Measurements from ENCODE around the gene IHH. TPM values are rescaled to one million over a fixed set of nuclear protein-coding genes. Genes with fewer than 3 reads are reported as not detected.

Gene IHH
- not detected for total RNA-seq

DNA sequence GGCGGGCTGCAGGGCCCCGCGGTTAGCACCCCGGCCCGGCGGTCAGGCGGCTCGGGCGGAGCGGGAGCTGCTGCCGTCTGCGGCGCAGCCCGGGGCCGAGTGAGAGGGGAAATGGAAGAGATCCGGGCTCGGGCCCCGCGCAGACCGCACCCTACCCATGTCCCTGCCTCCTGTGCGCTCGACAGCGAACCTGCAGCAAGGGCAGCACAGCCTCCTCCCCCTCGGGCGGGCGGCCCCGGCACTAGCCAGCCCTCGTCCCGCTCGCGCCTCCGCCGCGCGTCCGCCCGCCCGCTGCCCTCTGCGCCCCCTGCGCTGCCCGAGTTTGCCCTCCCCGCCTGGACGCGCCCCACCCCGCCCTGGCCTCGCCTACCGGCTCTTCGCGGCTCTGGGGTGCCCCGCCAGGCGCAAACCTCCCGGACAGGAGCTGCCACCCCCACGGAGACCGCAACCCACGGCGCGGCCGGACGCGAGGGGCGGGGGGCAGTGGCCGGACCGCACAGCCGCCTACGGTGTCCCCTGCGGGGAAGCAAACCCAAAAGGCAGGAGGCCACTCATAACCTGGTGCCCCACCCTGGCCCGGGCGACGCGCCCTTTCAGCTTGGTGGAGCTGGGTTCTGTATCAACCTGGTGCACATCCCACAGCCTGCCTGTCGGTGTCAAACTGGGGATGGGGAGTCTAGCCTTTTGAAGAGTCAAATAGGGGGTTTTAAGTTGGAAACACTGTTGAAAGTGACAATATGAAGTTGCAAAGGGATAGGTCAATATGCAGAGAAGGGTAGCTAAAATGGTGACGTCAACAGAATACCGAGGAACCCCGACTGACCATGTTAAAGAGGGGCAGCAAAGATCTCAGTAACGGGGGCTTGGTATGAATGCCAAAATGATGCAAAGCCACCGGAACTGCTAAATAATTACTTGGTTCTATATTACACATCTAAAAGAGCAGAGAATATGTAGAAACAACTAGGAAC, at the start of gene IHH:
IHH (minus strand) TSS at position 101 of the 971 bp plus-strand sequence. CDS start 454 bp downstream, outside the sequence.
- ChIA-PET POLR2A (no interaction called here), CTCF (interaction anchor here (0.8 to 7.0 kb wide), 8 partner anchors 8 to 98 kb away, joined by 3 to 93 read pairs (median 4); partner anchors contain the start of gene NHEJ1)

DNA sequence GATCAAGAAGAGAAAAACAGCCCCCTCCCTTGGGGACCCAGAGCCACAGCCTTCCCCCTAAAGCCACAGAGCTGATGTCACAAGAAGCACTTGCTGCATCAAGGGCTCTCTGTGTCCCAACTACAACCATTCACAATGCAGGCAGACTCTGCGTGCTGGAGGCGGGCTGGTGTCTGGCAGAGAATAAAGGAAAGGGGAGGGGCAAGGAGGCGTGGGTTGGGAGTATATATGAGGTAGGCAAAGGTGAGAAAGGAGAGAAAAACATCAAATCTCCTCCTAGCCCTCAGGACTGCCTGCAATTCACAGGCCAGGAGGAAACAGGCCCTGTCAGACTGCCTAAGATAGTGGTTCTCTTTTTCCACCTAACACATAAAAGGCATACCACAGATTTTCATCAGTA, 48.8 kb upstream of the IHH start:
- CTCF ChIA-PET: interaction anchor here (1.9 kb wide), 1 partner anchor 10 kb away, joined by 6 read pairs; no protein-coding TSS in a partner anchor

DNA sequence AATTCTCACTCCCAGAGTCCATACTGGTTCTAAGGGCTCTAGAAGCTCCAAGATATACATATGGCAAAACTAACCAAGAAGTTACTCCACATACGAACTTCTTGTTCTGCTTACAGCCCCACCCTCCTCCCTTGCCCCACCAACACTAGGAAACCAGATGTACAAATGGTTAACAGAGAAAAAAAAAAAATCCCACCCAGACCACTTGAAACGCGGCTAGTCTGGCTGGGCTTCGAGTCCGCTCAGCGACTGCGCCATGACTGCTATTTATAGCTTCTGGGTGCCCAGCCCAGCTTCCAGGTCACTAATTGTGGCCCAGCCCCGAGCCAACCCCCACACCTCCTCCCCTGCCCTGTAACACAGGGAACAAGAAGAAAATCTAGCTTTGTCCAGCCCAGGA, 47.0 kb upstream of the IHH start:
- CTCF ChIA-PET: interaction anchor here (0.7 to 1.8 kb wide), 2 partner anchors 50 to 64 kb away, joined by 3 to 5 read pairs; no protein-coding TSS in a partner anchor
- POLR2A ChIA-PET: no interaction called here

More for the DNA sequence above, 48.8 kb upstream of the IHH start:
- POLR2A ChIA-PET: no interaction called here

DNA sequence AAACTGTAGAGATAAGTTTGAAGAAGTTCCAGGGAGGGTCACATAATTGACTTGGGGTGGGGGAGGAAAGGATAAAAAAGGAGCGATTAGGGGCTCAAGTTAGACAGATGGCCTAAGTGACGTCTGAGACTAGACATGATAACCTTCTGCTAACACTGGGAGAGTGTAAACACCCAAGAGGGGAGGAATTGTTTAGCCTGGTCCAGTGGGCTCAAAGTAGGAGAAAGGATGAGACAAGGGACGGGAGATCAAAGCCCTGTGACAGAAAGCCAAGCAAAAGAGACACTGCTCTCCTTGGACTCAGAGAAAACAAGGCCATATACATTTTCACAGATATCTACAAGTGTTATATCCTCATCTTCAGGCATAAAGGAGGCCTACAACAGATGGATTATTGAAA, 45.5 kb upstream of the IHH start:
- CTCF ChIA-PET: interaction anchor here (1.2 to 1.5 kb wide), 3 partner anchors 11 to 48 kb away, joined by 3 to 4 read pairs (median 3); no protein-coding TSS in a partner anchor

DNA sequence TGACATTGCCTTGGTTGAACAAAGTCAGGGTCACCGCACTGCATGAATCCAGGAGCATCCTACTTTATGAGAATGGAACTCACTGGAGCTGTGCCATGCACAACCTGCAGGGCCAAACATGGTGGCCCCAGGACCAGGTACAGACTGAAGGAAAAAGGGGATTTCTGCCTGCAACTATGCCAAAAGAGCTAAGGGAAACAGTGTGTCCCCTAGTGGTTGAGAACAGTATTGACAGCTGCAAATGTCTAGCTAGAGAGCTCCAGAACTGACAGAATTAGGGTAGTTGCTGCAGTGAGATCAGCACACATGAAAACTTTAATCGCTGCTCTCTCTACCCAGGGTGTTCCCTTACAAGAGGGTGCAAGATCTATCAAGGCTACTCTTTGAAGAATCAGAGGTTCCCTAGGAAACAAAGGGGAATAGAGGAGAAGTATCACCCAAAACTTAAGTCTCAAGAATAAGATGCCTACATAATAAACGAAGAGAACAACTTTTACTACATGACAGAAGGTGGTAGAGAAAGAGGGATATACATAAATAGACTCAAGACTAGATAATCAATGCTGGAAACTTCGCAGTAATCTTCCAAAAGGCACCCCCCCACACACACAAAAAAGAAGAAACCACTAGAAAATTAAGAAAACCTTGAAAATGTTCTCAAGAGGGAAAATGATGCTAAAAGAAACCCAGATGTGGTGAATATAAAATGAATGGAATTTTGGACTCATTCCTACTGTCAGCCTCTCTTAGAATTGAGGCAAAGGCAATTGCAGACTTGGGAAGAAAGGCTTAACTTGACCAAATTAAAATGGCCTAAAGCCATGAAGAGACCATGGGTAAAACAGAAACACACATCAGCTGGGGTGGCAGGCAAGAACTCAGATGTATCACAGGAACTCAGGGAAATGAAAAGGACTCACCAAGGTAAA, 43.6 kb upstream of the IHH start:
- POLR2A ChIA-PET: interaction anchor here (0.6 kb wide), 1 partner anchor 149 kb away, joined by 12 read pairs; the partner anchor contains the start of gene TUBA4B
- CTCF ChIA-PET: interaction anchor here (0.6 to 1.7 kb wide), 12 partner anchors 13 to 445 kb away, joined by 3 to 15 read pairs (median 3); partner anchors contain the start of genes BCS1L and ZNF142

More for the DNA sequence above, 45.5 kb upstream of the IHH start:
- POLR2A ChIA-PET: no interaction called here

DNA sequence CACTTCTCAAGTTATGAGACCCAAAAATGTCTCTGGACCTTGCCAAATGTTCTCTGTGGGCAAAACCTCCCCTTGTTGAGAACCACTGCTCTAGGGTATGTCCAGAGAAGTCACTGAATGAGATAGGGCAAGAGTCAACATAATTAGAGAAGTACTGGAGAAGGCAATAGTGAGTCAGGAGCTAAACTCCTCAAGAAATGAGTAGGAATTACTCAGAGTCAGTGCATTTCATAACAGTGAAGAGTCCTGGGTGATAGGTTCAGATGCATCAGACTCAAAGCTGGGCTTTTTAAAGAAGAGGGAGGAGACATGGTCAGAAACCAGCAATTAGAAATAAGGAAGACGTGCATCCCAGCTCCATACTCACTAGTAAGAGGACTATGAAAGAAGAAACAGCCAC, 38.6 kb upstream of the IHH start:
- POLR2A ChIA-PET: no interaction called here
- CTCF ChIA-PET: interaction anchor here (1.1 to 2.2 kb wide), 3 partner anchors 42 to 69 kb away, joined by 4 to 5 read pairs (median 4); no protein-coding TSS in a partner anchor

DNA sequence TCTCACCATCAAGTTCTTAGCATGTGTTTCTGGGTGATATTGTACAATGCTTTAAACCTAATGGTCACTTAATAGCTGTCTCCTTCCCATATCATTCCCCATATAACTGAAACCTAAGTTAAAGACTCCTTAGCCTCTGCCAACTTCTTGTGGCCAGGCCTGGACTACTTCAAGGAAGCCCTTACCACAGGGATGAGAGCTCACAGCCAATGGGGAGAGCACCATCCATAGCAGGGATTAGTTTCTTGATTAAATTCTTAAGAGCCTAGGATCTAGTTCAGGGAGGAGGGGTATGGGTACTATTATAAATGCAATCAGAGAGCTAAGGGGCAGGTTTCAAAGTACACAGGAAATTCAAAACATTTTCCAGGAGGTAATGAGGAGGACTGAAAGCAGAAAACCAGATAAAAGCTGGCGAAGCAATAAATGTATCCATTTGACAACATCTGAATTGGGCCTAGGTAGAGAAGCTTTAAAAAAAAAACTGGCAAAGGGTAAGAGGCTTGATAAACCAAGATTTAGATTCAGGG, 34.8 kb upstream of the IHH start:
- CTCF ChIA-PET: no interaction called here
- POLR2A ChIA-PET: no interaction called here

DNA sequence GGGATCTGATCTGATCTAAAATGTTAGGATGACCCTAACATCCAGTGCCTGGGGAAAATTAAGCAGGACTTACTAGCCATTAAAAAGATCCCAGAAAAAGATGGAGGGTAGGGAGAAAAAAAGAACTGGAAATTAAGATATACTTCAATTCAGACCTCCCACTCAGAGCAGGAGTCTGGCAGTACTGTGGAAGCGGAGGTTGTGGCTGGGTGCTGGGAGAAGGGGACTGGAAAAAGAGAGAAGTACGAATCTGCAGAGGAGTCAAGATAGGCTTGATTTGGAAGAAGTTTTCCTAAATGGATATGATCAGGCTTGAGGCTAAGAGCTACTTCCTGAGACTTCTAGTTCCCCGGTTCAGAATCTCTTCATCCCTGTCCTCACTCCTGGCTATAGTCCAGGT, 33.5 kb upstream of the IHH start:
- CTCF ChIA-PET: interaction anchor here (1.2 kb wide), 1 partner anchor 64 kb away, joined by 3 read pairs; no protein-coding TSS in a partner anchor
- POLR2A ChIA-PET: no interaction called here

DNA sequence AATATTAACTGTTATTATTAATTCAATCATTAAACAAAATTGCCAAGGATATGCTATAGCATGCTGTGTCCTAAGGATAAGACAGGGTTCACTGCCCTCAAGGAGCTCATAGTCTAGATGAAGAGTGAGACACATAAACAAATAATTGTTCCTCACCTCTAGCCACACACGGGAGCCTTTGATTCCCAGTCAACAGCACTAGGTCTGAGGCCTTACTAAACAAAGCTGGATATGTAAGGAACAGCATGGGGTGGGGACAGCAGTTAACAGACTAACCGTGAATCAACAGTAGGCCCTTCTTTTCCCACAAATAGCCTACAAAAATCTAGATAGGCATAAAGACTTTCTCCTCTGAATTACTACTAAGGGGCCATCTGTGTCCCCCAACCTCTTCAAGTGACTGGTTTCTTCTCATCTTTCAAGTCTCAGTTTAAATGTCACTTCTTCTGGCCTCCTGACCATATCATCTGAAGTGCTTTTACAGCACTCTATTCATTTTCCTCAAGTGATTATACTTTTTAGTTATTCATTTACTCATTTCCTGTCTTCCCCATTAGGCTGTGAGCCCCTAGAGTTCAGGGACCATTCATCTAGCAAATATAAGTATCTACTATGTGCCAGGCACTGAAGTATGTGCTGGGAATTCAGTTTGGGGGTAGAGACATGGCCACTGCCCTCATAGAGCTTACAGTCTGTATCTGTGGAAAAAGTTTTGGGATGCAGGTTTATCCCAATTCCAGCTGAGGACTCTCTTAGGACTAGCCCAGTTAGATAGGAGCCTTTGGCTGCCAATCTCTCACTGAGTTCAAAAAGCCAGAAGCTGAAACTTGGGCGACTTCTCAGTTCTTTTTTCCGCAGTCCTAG, 29.9 kb upstream of the IHH start:
- ChIA-PET POLR2A (no interaction called here), CTCF (interaction anchor here (0.7 to 1.8 kb wide), 2 partner anchors 10 to 13 kb away, joined by 3 to 4 read pairs; no protein-coding TSS in a partner anchor)

DNA sequence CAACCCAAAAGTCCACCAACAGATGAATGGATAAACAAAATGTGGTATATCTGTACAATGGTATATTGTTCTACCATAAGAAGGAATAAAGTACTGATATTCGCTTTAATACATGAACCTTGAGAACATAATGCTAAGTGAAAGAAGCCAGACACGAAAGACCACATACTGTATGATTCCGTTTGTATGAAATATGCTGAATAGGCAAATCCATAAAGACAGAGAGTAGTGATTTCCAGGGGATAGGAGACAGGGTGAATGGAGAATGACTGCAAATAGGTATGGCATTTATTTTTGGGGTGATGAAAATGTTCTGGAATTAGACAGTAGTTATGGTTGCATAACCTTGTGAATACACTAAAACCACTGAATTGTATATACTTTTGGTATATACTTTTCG, 28.6 kb upstream of the IHH start:
- ChIA-PET CTCF (interaction anchor here (0.6 kb wide), 1 partner anchor 61 kb away, joined by 3 read pairs; no protein-coding TSS in a partner anchor), POLR2A (no interaction called here)

DNA sequence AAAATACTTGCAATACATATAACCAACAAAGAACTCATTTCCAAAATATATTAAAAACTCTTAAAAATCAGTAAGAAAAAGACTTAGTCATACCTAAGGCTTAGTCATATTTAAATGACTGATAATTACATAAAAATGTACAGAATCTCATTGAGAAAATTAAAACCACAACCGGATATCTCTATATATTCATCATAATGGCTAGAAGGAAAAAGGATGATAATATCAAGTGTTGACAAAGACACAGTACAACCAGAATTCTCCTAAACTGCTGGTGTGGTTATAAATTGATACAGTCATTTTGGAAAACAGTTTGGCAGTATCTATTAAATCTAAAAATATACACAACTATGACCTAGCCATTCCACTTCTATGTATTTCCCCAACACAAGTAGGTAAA, 27.1 kb upstream of the IHH start:
- POLR2A ChIA-PET: no interaction called here
- CTCF ChIA-PET: interaction anchor here (1.0 to 1.5 kb wide), 2 partner anchors 16 to 86 kb away, joined by 3 read pairs; no protein-coding TSS in a partner anchor

DNA sequence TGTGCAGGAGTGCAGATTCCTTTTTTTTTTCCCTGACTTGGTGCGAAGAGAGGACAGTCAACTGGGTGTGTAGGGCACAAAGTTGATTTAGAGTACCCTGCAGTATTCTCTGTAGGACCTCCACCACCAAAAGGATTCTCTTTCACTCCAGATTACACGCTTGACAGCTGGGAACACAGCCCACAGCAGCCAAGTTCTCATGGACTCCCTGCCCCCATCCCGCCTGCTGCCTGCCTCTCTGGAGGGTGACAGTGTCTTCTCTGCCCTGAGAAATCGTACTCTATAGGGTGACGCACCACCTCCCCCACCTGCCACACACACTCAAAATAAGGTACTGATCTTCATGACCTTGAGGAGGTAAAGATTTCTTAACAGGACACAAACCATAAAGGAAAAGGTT, 26.6 kb upstream of the IHH start:
- ChIA-PET POLR2A (no interaction called here), CTCF (interaction anchor here (1.5 to 1.6 kb wide), 2 partner anchors 29 to 86 kb away, joined by 3 to 4 read pairs; no protein-coding TSS in a partner anchor)

DNA sequence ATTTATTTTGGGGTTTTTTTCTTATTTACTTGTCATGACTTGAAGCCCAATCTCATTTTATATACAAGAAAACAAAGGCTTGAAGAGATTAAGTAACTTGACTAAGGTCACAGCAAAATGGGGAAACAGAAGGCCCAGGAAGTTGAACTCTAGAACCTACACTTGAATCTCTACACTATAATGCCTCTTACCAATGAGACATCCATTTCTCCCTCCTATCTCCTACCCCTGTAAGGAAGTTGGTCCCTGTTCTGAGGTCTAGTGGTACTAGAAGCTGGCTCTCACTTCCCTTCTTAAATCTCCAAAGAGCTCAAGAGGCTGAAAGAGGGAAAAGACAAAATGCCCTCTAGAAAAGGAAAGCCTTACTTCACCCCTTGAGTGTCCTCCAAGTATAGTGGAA, 25.5 kb upstream of the IHH start:
- ChIA-PET CTCF (interaction anchor here (1.6 to 2.2 kb wide), 2 partner anchors 13 to 28 kb away, joined by 4 to 5 read pairs; no protein-coding TSS in a partner anchor), POLR2A (no interaction called here)

DNA sequence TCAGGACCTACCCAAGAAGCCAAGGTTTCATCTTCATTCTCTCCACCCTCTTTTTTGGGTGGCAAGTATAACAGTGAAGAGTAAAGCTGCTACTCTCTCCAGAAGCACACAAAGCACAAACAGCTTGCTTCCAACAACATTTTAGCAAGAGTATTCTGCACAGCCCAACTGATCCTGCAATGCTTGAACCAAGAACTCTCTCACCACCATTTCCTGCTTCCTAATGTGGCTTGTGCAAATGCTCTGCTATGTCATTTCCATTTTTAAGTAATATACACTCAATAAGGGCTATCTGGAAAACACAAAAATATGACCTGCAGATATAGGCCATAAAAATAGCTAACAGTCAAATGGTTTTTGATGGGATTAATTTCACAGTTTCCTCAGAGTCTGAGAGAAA, 24.1 kb upstream of the IHH start:
- POLR2A ChIA-PET: interaction anchor here (0.6 kb wide), 1 partner anchor 29 kb away, joined by 5 read pairs; no protein-coding TSS in a partner anchor
- CTCF ChIA-PET: interaction anchor here (1.3 to 2.2 kb wide), 3 partner anchors 11 to 55 kb away, joined by 3 to 5 read pairs (median 5); no protein-coding TSS in a partner anchor

DNA sequence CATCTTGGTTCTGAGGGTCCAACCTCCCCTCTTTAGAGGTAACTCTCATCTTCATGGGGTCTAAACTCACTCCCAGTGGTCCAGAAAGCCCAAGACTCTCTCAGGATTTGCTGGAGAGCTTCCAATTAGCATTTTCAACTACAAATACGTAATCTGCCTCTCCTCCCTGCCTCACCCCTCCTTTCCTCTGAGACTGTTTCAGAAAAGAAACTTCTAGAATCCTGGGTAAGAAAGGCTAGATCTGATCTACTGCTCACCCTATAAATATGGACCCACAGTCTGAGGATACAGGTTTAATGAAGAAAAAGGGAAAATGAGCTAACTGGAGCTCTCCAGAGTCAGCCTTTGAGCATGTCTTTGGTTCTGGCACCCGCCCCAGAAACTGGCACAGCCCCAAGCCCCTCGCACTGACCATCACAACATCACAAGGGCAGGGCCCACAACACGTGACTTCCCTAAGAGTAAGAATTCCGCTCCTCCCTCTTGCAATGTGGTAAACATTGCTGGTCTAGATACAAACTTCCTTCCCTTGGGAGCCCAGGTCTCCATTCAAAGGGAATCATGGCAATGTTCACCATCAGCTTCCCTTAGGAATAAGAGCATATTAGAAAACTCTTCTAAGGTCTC, 21.7 kb upstream of the IHH start:
- POLR2A ChIA-PET: interaction anchor here (0.6 kb wide), 1 partner anchor 515 kb away, joined by 3 read pairs; no protein-coding TSS in a partner anchor
- CTCF ChIA-PET: no interaction called here

DNA sequence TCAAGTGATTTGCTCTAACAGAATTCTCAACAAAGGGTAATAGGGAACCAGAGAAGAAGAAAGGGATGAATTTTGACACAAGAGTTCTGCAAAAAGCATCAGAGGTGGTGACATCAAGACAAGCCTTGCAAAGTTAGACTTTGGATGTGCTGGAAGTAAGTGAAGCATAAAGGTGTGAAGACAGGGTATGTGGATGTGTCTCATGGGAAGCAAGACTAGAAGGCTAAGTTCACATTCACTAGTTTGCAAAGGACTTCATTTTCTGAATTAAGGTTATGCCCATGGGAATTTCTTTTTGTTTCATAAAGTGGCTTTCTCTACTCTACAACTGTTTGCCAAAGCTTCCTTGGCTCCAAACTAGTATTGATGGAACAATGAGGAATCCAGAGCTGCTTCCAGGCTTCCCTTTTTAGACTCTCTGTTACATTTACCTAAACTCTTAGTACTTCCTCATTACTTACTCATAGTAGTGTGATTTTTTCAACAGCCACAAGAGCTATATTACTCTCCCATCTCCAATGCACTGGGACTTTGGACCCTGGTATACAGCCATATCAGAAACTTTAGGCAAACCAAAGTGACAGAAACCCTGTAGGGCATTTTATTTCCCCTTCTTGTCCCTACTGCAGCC, 21.1 kb upstream of the IHH start:
- POLR2A ChIA-PET: interaction anchor here (0.6 kb wide), 1 partner anchor 515 kb away, joined by 3 read pairs; no protein-coding TSS in a partner anchor
- CTCF ChIA-PET: no interaction called here

DNA sequence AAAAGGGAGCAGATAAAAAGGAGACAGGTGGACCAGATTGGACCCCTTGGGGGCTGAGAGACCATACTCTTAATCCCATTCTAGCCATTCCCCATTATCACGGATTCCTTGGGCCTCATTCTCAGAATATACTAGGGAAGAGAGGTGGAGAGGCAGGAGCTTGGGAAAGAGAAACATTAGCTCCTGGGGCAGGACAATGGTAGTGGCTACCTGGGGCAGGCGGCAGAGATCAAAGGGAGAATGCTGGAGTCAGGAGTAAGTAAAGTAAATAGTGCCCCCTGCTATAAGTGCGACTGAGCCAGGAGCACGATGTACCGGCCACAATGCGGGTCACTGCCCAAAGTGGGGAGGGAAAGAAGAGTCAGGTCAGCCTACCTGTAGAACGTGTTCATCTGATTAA, 20.4 kb upstream of the IHH start:
- ChIA-PET CTCF (interaction anchor here (0.6 to 1.6 kb wide), 3 partner anchors 9 to 57 kb away, joined by 3 to 7 read pairs (median 3); no protein-coding TSS in a partner anchor), POLR2A (no interaction called here)

All from activated CD8-positive, alpha-beta memory T cell treated with anti-CD3 and anti-CD28 coated beads for 36 hours (primary cell).